Hepatocyte (in vitro differentiated cells): ENCODE data around the gene CALHM6. TPM values are rescaled to one million over a fixed set of nuclear protein-coding genes. Genes with fewer than 3 reads are reported as not detected.
"Not testable (repeated sequence)": the region's sequence is repeated elsewhere in the genome, so short reads cannot be mapped to it uniquely, and the experiment has no call there.

Experiments used
- DNase-seq: peaks from one replicate; pipeline ENCODE4 v3.0.0-alpha.2; 2016; ENCODE audit warnings: low spot score
- H2AFZ ChIP-seq: fragments of 200-600 bp; sonication (generic); 2 replicates; pipeline ENCODE4 v1.6.0; 2016; ENCODE audit warnings: antibody characterized with exemption, mild to moderate bottlenecking
- H3K27ac ChIP-seq: fragments of 200-600 bp; sonication (generic); 2 replicates; pipeline ENCODE4 v1.5.1; 2016; ENCODE audit warnings: mild to moderate bottlenecking
- H3K27me3 ChIP-seq: fragments of 200-600 bp; sonication (generic); 2 replicates; pipeline ENCODE4 v1.6.1; 2016
- H3K36me3 ChIP-seq: fragments of 200-600 bp; sonication (generic); replicated peaks from 2 replicates; pipeline ENCODE4 v1.5.1; 2016; ENCODE audit warnings: low read depth; ENCODE audit not compliant: insufficient read depth
- H3K4me1 ChIP-seq: fragments of 200-600 bp; sonication (generic); 2 replicates; pipeline ENCODE4 v1.5.1; 2016; ENCODE audit warnings: mild to moderate bottlenecking, moderate library complexity; ENCODE audit not compliant: insufficient read depth
- H3K4me2 ChIP-seq: fragments of 200-600 bp; sonication (generic); 2 replicates; pipeline ENCODE4 v1.6.0; 2016
- H3K4me3 ChIP-seq: fragments of 200-600 bp; sonication (generic); 2 replicates; pipeline ENCODE4 v1.5.1; 2016; ENCODE audit warnings: mild to moderate bottlenecking
- H3K79me2 ChIP-seq: fragments of 200-600 bp; sonication (generic); 2 replicates; pipeline ENCODE4 v1.6.0; 2017; ENCODE audit warnings: mild to moderate bottlenecking
- H3K9me2 ChIP-seq: fragments of 200-600 bp; sonication (generic); replicated peaks from 2 replicates; pipeline ENCODE4 v1.6.0; 2017; ENCODE audit warnings: mild to moderate bottlenecking; ENCODE audit not compliant: insufficient read depth
- H3K9me3 ChIP-seq: fragments of 200-600 bp; sonication (generic); 2 replicates; pipeline ENCODE4 v1.5.1; 2016; ENCODE audit warnings: low read depth, mild to moderate bottlenecking
- H4K20me1 ChIP-seq: fragments of 200-600 bp; sonication (generic); 2 replicates; pipeline ENCODE4 v1.6.0; 2016; ENCODE audit warnings: mild to moderate bottlenecking; ENCODE audit not compliant: insufficient read depth, poor library complexity, severe bottlenecking
- EZH2 ChIP-seq: fragments of 200-600 bp; sonication (generic); IDR thresholded peaks from 2 replicates; pipeline ENCODE4 v1.6.1; 2016; ENCODE audit warnings: antibody characterized with exemption, mild to moderate bottlenecking, borderline replicate concordance
- EZH2phosphoT487 ChIP-seq: fragments of 200-600 bp; sonication (generic); IDR thresholded peaks from one replicate; pipeline ENCODE4 v1.6.1; 2018; ENCODE audit warnings: antibody characterized with exemption, mild to moderate bottlenecking, low read depth, moderate library complexity; ENCODE audit not compliant: unreplicated experiment, severe bottlenecking
- WGBS: methylation state at CpG from one replicate; pipeline ENCODE4 v1.1.6; 2016; ENCODE audit warnings: low lambda C conversion rate; ENCODE audit errors: missing lambda C conversion rate; 5-methylcytosine and 5-hydroxymethylcytosine counted together
- polyA plus RNA-seq: library from polyadenylated mRNA; unstranded; fragments of >200 nt; fragmentation: Nextera tagmentation; extraction: Ambion mirVana; gene quantifications from 2 replicates; pipeline ENCODE4 v1.2.1, GENCODE V29; 2016
- total RNA-seq: library from RNA; depleted of rRNA; stranded (reverse); fragments of >200 nt; gene quantifications from 2 replicates; pipeline ENCODE4 v1.2.3, GENCODE V29; 2014
- TF ChIP-seq, protein P1 (sequence below): fragments of 200-600 bp; sonication (generic); IDR thresholded peaks from 2 replicates; pipeline ENCODE4 v1.5.1; 2016; ENCODE audit warnings: antibody characterized with exemption, mild to moderate bottlenecking; ENCODE audit not compliant: poor library complexity

CALHM6 gene
- total and polyA plus RNA-seq, 2 experiments from 2014 or later, result 0.50 to 0.83 TPM

DNA sequence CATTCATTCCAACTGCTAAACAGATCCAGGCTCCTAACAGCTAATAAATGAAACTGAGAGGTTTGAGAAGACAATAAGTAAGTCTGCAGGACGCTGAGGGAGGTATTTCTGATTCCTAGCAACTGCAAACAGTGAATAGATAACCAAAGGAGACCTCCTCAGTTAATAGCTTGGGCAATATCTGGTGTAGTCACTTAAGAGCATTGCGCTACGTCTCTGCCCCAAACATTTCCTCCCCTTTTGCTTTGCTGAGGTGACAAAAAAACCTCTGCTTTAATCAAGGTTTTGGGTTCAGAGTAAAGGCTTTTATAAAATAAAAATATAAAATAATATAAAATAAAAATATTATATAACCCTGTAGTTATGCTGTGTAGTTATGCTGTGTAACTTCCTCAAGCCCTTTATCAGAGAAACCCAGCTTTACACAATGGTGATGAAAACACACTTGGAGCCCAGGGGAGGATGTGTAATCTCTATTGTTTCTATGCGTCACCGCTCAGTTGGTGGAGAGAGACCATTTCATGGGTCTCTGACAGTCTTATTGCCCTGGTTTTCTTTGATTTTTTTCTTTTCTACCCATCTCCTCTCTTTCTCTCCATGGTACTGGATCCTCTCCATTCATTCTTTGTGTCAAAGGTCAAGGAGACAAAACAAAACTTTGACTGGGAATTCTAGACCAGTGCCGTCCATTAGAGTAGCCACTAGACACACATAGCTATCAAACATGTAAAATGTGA, 31.3 kb downstream of the CALHM6 start:
- H3K4me2 ChIP-seq, result no peak overlapping the region
- H3K4me1 ChIP-seq, result no peaks in the 10 kb centered on the region
- no peak overlapping the region for H2AFZ ChIP-seq
- DNase-seq, result no peak
- H3K79me2 ChIP-seq, result no peaks in the 10 kb centered on the region
- H3K36me3 ChIP-seq, result no peaks in the 10 kb centered on the region
- H3K9me3 ChIP-seq, result no peaks in the 10 kb centered on the region
- no peaks in the 10 kb centered on the region for H3K9me2 ChIP-seq
- TF ChIP-seq EZH2phosphoT487 (no peak), EZH2 (no peak)
- TF ChIP-seq, protein P1, sequence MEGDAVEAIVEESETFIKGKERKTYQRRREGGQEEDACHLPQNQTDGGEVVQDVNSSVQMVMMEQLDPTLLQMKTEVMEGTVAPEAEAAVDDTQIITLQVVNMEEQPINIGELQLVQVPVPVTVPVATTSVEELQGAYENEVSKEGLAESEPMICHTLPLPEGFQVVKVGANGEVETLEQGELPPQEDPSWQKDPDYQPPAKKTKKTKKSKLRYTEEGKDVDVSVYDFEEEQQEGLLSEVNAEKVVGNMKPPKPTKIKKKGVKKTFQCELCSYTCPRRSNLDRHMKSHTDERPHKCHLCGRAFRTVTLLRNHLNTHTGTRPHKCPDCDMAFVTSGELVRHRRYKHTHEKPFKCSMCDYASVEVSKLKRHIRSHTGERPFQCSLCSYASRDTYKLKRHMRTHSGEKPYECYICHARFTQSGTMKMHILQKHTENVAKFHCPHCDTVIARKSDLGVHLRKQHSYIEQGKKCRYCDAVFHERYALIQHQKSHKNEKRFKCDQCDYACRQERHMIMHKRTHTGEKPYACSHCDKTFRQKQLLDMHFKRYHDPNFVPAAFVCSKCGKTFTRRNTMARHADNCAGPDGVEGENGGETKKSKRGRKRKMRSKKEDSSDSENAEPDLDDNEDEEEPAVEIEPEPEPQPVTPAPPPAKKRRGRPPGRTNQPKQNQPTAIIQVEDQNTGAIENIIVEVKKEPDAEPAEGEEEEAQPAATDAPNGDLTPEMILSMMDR, result no peak
- no peaks in the 10 kb centered on the region for H4K20me1 ChIP-seq
- WGBS, result 62% methylated on average over 6 of the region's 6 CpGs
- H3K27ac ChIP-seq, result no peak overlapping the region
- no peaks in the 10 kb centered on the region for H3K27me3 ChIP-seq
- no peak overlapping the region for H3K4me3 ChIP-seq

DNA sequence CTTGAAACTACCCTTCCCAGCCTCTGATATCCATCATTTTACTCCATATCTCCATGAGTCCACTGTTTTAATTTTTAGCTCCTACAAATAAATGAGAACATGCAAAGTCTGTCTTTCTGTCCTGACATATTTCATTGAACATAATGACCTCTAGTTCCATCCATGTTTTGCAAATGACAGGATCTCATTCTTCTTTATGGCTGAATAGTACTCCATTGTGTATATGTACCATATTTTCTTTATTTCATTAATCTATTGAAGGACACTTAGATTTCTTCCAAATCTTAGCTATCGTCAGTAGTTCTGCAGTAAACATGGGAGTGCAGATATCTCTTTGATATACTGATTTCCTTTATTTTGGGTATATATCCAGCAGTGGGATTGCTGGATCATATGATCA, 34.0 kb downstream of the CALHM6 start:
- not testable (repeated sequence) for H3K36me3 ChIP-seq, H3K9me3 ChIP-seq, H3K79me2 ChIP-seq, H3K27ac ChIP-seq, H2AFZ ChIP-seq, H3K9me2 ChIP-seq, H3K27me3 ChIP-seq, H3K4me3 ChIP-seq, H3K4me1 ChIP-seq, H3K4me2 ChIP-seq, DNase-seq, H4K20me1 ChIP-seq
- 96% methylated on average over 1 of the region's 1 CpG for WGBS

DNA sequence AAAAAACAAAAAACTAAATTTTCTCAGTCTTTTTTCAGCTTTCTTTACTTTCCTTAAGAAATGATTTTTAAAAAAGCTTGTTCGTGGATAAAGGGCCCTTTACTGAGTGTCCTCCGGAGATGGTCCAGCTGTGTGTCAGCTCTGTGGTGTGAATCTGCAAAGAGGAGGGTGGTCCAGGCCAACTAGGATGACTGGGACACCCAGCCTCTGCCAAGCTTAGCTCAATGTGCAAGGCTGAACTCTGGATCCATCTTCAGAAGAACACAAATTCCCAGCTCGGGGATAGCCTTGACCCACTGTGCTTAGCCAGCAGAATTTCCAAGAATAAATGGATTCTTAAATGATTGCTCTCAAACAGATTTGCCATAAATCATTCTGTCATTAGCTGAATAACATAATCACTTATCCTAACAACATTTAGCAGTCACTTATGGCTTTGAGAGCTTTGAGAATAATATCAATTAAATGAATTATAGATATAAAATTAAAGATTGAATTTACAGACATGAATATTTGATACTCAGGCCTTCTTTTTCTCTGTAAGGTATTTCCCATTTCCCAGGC, 36.0 kb downstream of the CALHM6 start:
- H3K9me3 ChIP-seq, result no peaks in the 10 kb centered on the region
- no peak overlapping the region for H3K27ac ChIP-seq
- no peak for DNase-seq
- 78% methylated on average over 3 of the region's 3 CpGs for WGBS
- no peak overlapping the region for H3K4me3 ChIP-seq
- no peaks in the 10 kb centered on the region for H3K4me1 ChIP-seq
- no peak for TF ChIP-seq EZH2
- TF ChIP-seq, protein P1, result no peak
- no peaks in the 10 kb centered on the region for H3K79me2 ChIP-seq
- H3K36me3 ChIP-seq, result no peaks in the 10 kb centered on the region
- no peaks in the 10 kb centered on the region for H4K20me1 ChIP-seq
- no peaks in the 10 kb centered on the region for H3K9me2 ChIP-seq
- no peak overlapping the region for H3K4me2 ChIP-seq
- no peak overlapping the region for H2AFZ ChIP-seq
- no peaks in the 10 kb centered on the region for H3K27me3 ChIP-seq

DNA sequence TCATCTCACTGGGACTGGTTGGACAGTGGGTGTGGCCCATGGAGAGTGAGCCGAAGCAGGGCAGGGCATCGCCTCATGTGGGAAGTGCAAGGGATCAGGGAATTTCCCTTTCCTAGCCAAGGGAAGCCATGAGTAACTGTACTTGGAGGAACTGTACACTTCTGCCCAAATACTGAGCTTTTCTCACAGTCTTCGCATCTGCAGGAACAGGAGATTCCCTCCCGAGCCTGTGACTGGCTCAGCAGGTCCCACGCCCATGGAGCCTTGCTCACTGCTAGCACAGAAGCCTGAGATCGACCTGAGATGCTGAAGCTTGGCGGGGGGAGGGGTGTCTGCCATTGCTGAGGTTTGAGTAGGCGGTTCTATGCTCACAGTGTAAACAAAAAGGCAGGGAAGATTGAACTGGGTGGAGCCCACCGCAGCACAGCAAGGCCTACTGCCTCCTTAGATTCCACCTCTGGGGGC, 39.8 kb downstream of the CALHM6 start:
- 73% methylated on average over 9 of the region's 9 CpGs for WGBS
- H3K36me3 ChIP-seq, result no peaks in the 10 kb centered on the region
- peak; percentile 37 for DNase-seq
- H3K9me2 ChIP-seq, result no peaks in the 10 kb centered on the region
- no peak overlapping the region for H3K27ac ChIP-seq
- no peak overlapping the region for H3K4me3 ChIP-seq
- H2AFZ ChIP-seq, result no peak overlapping the region
- no peaks in the 10 kb centered on the region for H3K9me3 ChIP-seq
- no peak overlapping the region for H3K4me2 ChIP-seq
- no peaks in the 10 kb centered on the region for H3K79me2 ChIP-seq
- no peaks in the 10 kb centered on the region for H3K4me1 ChIP-seq
- no peaks in the 10 kb centered on the region for H4K20me1 ChIP-seq
- TF ChIP-seq EZH2phosphoT487, result no peak
- TF ChIP-seq, protein P1, result no peak
- no peak for TF ChIP-seq EZH2
- H3K27me3 ChIP-seq, result no peaks in the 10 kb centered on the region
